Measurements from ENCODE around the gene ATP6V1F.

The ATP6V1F gene

DNA sequence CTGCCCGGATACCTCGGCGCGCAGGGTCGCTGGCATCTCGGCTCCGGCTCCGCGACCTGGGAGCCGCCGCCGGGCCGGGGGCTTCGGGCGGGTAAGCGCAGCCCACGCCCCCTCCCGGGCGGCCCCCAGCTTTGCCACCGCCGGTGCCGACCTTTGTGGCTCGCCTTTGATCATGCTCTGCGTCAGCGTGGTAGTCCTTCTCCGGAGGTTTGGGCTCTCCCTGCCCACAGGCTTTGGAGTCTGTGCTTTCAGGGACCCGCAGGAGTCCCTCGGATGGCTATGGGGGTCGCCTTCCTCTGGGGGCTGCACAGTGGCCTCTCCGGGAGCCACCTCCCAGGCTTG is 7.3 kb downstream of the ATP6V1F start:
- no peak for DNase-seq

DNA sequence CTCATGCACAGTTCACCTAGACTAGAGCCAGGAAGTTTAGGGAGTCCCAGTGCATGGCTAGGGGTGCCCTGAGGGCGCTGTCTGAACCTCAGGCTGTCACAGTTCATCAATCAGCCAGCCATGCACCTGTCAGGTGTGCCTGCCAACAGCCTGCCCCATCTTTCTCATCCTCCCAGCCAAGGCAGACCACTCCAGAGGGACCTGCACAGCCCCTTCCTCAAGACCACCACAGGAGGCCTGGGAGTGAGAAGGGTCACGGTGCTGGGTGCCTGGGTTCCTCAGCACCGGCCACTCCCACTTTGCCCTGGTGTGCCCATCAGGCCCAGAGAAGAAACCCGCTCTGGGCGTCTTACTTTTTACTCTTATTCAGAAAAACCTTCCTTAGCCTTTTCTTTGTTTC is 8.4 kb downstream of the ATP6V1F start:
- DNase-seq = no peak

DNA sequence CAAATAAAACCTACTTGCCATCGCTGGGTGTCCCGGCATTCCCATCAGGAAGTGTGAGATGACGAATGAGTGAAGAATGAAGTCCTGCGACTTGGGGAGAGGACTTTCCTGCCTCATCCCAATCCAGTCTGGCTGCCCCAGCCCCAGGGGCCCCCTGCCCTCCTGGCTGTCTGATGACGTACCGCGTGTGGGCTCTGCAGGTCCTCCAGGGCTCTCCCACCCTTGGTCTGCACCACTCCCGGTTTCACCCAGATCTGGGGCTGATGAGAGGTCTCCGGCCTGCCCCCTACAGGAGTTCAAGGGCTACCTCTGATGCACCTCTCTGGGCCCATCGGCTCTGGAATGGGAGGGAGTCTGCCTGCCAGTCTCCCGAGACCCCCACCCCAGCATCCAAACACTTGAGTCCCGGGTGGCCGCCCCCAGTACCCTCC is 9.8 kb downstream of the ATP6V1F start:
- no peak for DNase-seq

DNA sequence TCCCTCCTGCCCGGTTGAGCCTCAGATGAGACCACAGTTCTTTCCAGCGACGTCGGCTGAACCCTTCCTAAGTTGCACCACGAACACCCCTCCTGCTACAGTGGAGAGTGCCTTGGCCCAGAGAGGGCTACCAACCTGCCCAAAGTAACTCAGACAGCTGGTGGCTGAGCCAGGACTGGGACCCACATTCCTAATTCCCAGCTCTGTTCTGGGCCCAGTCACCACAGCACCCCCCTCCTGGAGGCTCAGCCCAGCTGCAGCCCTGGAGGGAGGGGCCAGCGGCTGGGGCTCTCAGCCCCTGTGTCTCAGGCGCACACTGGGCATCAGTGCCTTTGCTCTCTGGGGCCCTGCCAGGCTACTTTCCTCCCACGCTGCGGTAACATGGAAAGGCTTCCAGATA is 10.6 kb downstream of the ATP6V1F start:
- no peak for DNase-seq

DNA sequence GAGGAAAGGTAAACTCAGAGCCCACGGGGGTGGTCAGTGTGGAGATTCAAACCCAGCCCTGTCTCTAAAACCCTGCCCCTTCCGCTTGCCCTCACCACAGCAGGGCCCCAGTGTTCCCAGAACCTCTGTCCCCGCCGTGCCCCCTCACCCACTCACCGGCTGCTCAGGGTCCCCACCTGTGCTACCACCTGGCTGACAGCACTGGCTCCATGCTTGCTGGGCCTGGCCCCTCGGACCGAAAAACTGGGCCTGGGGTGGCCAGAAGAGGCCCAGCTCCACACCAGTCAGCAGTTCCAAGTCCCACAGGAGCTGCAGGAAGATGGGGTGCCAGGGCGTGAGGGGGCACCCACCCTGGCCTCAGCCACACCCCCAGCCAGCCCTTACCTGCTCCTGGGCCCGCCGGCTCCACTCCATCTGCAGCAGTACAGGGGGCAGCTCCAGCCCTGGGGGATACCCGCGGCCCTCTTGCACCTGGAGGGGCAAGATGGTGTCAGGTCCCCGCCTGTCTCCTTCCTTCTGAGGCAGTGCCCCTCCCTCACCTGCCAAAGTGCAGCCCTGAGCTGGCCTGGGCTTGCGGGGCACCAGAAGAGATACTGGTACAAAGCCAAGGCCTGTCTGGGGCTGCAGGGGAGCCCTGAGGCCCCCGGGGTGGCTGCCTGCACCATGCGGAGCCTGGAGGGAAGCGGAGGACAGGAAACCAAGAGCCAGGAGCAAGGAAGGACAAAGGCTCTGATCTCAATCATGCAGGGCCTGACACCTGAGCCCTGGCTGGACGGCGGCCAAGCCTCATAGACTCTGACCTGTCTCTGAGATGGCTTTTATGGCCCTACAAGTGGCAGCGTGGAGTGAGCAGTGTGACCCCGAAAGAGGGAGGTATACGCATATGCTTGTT is 11.7 kb downstream of the ATP6V1F start:
- DNase-seq = no peak

DNA sequence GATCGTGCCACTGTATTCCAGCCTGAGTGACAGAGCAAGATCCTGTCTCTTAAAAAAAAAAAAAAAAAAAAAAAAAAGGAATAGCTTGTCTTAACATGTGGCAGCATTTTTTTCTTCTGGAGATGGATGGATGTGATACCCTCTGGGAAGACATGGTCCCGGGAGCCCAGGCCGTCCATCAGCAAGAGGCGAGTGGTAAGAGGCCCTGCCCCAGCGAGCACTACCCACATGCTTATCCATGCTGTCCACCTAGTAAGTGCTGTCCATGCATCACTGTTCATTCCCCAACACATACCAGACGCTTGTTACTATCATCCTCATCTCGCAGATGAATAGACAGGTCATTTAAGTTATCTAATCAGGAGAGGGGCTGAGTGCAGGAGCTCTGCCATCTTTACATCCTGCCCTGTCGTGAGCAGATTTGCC is 12.9 kb downstream of the ATP6V1F start:
- no peak for DNase-seq

DNA sequence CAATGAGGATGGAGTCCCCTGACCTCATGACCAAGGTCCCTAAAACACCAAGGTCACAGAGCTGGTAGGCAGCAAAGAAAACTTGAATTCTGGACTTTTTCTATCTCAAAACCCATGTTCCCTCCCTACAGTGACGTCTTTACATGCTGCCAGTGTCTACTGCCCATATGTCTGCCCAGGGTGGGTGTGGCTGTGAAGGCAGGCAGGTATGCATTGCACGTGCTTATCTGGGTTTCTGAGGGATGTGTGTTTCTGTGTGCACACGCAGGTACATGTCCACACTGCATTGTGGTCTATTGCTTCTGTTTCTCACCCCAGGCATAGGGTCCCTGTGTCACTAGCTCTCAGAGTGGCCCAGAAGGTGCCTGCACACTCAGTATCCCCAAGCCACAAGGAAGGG is 13.5 kb downstream of the ATP6V1F start:
- DNase-seq = no peak

DNA sequence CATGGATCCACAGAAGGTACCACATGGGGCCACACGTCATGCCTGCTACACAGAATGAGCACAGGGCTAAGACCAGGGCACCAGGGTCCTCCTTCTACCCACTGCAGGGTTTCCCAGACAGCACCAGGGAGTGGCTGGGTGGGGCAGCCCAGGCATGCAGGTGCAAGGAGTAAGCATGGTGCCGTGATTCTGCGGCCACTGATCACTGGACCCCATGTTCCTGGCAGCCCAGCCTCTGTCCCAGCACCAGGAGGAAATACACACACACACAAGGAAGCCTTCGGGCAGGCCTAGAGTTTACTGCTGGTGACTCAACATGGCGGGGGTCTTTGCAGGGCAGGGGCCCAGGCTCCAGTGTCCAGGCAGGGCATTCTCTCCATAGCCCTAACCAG is 13.9 kb downstream of the ATP6V1F start:
- no peak for DNase-seq

DNA sequence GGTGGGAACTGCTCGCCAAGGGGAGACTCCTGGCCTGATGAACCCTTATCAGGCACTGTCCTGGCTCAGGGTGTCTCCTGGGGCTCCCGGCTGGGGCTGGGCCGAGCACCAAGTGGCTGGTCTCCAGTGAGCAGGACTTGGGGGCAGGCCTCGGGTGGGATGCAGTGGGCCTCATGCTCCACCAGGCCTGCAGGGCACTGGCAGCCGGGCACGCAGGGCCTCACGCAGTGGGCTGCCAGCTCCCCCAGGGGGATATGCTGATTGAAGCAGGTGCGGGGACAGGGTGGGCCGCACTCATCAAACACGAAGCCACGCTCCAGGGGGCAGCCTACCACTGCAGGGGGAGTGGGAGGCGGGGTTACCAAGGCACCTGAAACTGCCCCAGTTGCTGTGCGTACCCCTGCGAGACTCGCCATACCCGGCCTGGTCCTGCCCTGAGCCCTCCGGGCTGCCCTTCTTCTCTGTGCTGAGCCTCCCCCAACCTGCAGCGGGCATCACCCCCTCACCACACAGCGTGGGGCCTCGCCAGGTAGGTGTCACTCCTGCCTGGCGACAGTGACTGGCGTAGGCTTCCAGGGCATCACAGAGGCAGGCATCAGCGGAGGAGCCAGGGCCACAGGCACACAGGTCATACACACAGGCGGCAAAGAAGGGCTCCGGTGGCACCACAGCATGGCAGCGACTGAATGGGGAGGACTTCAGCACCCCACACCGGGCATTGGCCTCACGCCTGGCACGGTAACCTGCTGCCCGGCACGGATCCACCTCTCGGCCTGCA is 14.5 kb downstream of the ATP6V1F start:
- DNase-seq = no peak

DNA sequence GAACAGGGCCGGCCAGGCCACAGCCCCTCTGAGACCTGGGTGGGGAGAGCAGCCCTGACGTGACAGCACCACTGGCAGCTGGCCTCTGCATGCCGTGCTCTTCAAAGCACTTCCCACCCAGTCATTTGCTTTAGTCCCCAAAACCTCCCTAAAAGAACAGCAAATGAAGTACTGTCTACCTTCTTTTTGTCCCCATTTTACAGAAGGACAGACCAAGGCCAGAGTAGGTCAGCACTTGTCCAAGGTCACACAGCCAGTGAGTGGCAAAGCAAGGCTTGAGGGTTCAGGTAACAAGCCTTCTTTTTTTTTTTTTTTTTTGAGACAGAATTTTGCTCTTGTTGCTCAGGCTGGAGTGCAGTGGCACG is 15.1 kb downstream of the ATP6V1F start:
- no peak for DNase-seq

DNA sequence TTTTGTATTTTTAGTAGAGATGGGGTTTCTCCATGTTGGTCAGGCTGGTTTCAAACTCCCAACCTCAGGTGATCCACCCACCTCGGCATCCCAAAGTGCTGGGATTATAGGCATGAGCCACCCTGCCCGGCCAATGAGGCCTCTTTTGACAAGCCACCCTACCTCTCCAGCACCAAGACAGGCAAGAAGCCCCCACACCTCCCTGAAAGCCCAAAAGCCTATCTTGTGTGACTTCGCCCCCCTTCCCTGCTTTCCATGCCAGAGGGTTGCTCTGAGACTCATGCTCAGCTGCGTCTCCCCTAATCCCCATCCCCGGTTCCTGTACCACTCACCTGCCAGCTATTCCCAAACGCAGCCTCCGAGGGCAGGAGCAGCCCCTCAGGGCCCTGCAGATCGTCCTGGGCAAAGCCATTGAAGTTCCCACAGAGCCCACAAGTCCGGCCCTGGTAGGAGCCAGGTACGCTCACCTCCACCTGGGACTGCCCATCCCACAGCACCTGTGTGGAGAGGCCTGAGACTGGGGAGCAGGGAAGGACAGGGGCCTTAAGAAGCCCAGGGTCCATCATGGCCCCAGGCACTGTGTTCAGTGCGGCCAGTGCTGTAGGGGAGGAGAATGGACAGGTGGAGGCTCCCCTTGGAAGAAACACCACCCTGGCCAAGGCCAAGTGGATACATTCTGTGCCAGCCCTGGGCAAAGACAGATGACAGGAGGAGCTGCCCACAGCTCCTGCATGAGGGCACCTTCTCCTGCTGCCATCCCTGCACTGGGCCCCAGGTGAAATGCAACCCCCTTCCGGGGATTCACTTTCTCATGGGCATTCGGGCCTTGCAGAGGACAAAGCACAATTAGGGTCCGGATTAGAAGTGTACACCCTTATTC is 15.8 kb downstream of the ATP6V1F start:
- no peak for DNase-seq

DNA sequence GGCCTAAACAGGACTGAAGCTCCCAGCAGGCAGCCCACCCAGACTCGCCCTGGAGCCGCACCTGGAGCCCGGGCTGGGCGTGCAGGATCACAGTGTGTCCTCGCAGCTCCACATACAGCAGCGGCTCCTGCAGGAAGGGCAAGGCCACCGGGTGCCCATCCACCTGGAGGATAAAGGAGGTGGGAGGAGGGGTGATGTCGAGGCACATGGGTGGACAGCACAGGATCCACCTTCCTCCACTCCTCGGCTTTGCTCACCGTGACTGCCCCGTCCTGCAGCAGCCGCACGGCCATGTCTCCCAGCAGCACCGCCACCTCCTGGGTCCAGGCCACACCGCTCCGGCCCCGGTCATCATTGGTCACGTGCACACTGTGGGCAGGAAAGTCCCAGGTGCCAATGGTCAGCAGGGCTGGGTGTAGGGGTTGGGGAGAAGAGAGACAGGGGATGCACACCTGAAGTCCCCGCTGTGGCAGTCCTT is 16.8 kb downstream of the ATP6V1F start:
- DNase-seq = no peak

DNA sequence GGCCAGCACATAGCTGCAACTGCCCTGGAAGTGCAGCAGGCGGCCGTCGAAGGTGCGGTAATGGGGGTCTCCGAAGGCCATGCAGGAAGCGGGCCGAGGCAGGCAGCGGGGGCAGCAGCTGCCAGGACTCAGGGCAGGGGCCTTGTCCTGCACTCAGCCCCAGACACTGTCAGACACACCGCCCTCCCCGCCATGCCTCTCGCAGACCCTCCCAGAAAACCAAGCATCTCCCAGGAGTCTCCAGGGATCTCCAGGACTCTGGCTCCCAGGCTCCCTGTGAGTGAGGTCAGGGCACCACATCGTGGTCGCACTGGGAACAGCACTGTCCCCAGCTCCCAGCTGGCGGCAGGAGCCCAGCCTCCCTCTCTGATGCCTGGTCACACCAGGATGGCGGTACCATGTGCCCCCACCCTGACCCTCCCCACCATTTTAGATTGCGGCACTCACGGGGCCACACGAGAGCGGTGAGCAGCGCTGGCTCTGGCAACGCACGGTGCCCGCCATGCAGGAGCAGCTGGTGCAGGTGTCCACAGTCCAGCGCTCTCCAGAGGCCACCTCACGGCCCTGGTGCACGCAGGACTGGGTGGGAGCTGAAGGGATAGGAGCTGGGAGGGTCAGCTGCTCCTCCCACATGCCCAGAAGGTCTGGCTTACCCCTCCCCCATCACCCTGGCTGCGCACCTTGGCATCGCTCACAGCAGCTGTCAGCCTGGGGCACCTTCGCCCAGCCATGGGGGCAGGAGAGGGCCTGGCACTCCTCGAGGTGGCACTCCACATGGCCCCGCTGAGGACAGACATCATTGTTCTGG is 17.5 kb downstream of the ATP6V1F start:
- no peak for DNase-seq

DNA sequence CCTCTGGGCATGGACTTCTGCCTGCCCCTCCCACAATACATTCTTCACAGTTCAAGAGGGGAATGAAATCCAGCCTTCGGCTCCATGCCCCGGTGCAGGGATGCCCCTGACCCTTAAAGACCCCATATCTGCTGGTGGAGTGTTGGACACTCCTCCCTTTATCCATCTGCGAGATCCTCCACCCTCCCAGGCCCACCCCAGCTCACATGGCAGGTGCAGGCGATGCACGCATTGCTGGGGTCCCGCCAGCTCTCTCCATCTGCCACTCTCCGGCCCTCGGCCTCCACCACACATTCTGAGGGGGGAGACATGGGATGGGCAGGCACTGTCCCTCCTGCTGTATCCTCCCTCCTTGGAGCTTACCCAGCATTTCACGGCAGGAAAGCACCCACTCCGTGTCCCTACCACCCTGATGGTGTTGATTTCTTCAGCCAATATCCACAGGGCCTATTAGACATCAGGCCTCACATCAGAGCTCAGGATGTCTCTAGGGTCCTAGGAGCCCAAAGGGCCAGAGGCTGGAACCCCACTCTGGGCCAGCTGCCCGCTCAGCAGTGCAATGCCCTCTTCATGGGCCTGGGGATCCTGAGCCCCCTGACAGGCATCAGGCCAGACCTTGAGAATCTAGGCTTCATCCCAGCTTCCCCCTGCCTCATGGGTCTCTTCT is 18.3 kb downstream of the ATP6V1F start:
- no peak for DNase-seq

DNA sequence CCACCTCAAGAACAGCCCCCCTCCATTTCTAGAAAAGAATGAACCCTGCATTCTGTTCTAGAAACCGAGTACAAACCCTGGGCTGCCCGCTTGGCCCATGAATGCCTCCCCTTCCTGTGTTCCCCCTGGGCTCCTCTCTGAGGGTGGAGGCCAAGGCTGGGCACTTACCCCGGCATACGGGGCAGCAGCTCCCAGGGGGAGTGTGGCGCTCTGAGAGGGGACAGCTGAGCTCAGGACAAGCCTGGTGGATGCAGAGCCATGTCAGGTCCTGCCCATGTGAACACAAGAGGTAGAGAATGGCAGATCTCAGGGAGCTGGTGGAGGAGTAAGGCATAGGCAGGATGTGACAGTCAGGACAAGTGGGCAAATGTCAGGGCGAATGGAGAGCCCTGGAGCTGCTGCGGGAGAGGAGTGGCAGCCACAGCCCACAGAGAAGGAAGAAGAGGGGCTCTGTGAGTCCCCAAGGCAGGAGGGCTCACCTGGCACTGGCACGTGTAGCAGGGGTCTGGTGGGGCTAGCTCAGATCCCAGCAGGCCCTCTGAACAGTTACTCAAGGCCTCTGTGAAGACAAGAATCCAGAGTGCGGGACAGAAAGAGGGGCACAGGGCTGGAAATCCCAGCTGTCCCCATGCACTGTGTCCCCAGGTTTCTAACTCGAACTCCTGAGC is 18.9 kb downstream of the ATP6V1F start:
- no peak for DNase-seq

DNA sequence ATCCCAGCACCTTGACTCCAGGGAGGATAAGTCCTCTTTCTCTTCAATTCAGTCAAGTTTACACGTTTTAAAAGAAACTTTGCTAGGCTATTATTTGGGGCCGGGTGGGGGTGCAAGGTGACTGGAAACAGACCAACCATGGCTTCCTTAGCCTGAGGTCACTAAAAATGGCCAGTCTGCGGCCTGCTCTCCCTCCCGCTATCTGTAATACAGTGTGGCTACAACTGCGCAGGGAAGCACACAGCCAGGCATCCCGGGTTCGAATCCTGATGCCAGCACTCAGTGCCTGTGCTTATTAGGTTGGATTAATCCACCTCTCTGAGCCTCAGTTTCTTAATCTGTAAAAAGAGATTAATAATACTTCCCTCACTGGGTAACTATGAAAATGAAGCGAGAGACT is 19.5 kb downstream of the ATP6V1F start:
- DNase-seq = no peak

DNA sequence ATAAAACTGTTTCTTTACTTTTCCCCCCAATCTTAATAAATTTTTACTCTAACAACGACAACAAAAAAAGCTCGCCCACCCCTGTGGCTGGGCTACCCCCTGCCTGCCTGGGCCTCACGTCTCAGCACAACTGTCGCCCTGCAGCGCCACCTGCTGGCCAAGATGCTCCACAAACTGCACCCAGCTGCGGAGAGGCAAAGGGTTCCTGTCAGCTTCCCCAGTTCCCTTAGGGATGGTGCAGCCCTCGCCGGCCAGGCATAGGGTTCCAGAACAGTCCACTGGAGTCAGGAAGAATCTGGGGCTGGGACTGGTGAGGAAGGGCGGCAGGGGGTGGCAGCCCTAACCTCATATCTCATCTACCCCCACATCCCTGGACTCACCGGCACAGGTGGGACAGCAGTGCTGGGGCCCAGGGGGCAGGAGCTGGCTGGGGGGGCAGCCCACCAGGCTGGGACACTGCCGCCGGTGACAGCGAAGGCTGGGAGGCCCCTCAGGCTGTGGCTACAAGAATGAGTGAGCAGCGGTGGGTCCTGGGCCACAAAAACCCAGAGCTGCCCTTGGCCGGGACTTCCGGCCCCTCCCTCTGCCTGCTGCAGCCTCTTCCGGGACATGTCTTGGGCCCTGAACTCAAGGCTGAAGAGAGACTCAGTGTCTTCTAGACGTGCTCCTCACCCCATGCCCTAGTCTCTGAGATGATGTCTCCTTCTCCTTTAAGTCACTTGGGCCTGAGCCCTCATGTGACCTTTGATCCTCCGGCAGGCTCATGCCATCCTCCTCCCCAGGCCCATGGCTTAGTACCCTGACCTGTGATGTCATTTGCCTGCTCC is 21.2 kb downstream of the ATP6V1F start:
- DNase-seq = peak; percentile 38

DNA sequence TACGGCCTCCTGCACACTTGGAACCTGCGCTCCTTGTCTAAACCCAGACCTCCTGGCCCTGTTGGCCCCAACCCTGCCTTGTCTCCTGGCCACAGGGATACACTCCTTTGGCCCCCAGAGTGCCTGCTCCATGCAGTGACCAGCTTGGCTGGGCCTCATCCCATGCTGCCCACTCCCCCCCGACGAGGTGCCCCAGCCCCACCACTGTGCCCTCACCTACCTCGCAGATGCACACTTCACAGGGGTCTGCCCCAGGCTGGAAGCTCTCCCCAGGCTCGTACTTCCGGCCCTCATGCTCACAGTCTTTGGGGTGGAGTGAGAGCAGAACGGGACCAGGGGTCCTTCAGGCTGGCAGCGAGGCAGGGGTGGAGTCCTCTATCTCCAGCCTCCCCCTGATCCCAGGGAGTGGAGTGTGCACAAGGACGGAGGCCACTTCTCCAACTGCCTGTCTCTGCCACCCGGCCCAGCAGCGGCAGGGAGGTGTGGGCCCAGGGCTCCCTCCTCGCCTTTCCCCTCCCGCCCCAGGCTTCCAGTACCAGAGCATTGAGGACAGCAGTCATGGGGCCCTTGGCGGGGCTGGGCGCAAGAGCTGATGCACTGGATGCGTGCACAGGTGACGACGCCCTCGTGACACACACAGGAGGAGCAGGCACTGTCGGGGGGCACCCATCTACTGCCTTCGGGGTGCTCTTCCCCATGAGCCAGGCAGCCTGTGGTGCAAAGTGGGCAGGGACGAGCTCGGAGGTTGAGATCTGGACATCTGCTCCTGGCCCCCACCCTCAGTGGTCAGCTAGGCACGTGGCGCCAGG is 22.1 kb downstream of the ATP6V1F start:
- DNase-seq = no peak
